IMR-90 (cell line): ENCODE results near the gene NDUFA9.

Experiments
- CHD1 ChIP-seq: IDR thresholded peaks from 2 replicates; pipeline ENCODE4 v1.6.1; 2012; ENCODE audit warnings: low read depth, low read length, improper control_type of control experiment
- CTCF ChIP-seq: conservative IDR thresholded peaks from 2 replicates; pipeline ENCODE4 v1.5.1; 2012; ENCODE audit warnings: mild to moderate bottlenecking, low read depth, low read length, improper control_type of control experiment
- ELK1 ChIP-seq: fragments of 150-350 bp; IDR thresholded peaks from 2 replicates; pipeline ENCODE4 v1.6.1; 2016; ENCODE audit warnings: low read depth, mild to moderate bottlenecking, low read length, moderate library complexity, borderline replicate concordance
- FOS ChIP-seq: fragments of 150-350 bp; IDR thresholded peaks from 2 replicates; pipeline ENCODE4 v1.6.1; 2016; ENCODE audit warnings: low read depth, low read length
- MAFK ChIP-seq: IDR thresholded peaks from 2 replicates; pipeline ENCODE4 v1.6.1; 2012; ENCODE audit warnings: low read depth, low read length, improper control_type of control experiment
- MAZ ChIP-seq: IDR thresholded peaks from 2 replicates; pipeline ENCODE4 v1.6.1; 2012; ENCODE audit warnings: low read depth, mild to moderate bottlenecking, low read length, improper control_type of control experiment, moderate library complexity, borderline replicate concordance
- NFE2L2 ChIP-seq: fragments of 150-350 bp; IDR thresholded peaks from 2 replicates; pipeline ENCODE4 v1.6.1; 2016; ENCODE audit warnings: low read depth, mild to moderate bottlenecking, low read length
- POLR2A ChIP-seq: IDR thresholded peaks from 2 replicates; pipeline ENCODE4 v1.6.1; 2012; ENCODE audit warnings: mild to moderate bottlenecking, low read depth, low read length
- RFX5 ChIP-seq: IDR thresholded peaks from 2 replicates; pipeline ENCODE4 v1.8.0; 2012; ENCODE audit warnings: low read depth, mild to moderate bottlenecking, low read length, moderate library complexity
- SMC3 ChIP-seq: fragments of 150-350 bp; IDR thresholded peaks from 2 replicates; pipeline ENCODE4 v1.6.1; 2016; ENCODE audit warnings: low read depth, mild to moderate bottlenecking, antibody characterized with exemption, low read length, moderate library complexity

GRCh38 chr12:4603421-4603820 is 45.5 kb upstream of the NDUFA9 start:
- no peak for TF ChIP-seq SMC3
- TF ChIP-seq CTCF, result no peak
- no peak for TF ChIP-seq MAFK
- TF ChIP-seq POLR2A, result no peak
- TF ChIP-seq RFX5, result no peak
- no peak for TF ChIP-seq ELK1
- TF ChIP-seq MAZ, result no peak
- TF ChIP-seq CHD1, result no peak
- no peak for TF ChIP-seq FOS
- TF ChIP-seq NFE2L2, result no peak
